IPS DF 4.7 (cell line): ENCODE measurements around the gene DHRS7B.
"Not testable (repeated sequence)": the region's sequence is repeated elsewhere in the genome, so short reads cannot be mapped to it uniquely, and the experiment has no call there.

Experiments used
- DNase-seq: peaks from one replicate; pipeline ENCODE4 v3.0.0-alpha.2; 2013; ENCODE audit warnings: low spot score; ENCODE audit errors: extremely low read depth

Gene DHRS7B

GRCh38 chr17:21177401-21177800 lies 50.6 kb downstream of the DHRS7B start:
- no peak for DNase-seq

GRCh38 chr17:21177854-21178600 lies 51.3 kb downstream of the DHRS7B start:
- no peak for DNase-seq

- DNase-seq: no peak
Observed at GRCh38 chr17:21183468-21183867, 56.7 kb downstream of the DHRS7B start.

GRCh38 chr17:21184570-21184969 lies 57.8 kb downstream of the DHRS7B start:
- DNase-seq: no peak

GRCh38 chr17:21185061-21185460 lies 58.3 kb downstream of the DHRS7B start:
- no peak for DNase-seq

- DNase-seq: no peak
Observed at GRCh38 chr17:21186399-21187187, 59.8 kb downstream of the DHRS7B start.

GRCh38 chr17:21189361-21189760 lies 62.6 kb downstream of the DHRS7B start:
- DNase-seq: no peak

- DNase-seq: no peak
Observed at GRCh38 chr17:21190078-21190477, 63.3 kb downstream of the DHRS7B start.

GRCh38 chr17:21191698-21192097 lies 64.9 kb downstream of the DHRS7B start:
- no peak for DNase-seq

GRCh38 chr17:21192414-21192813 lies 65.7 kb downstream of the DHRS7B start:
- not testable (repeated sequence) for DNase-seq

- no peak for DNase-seq
Observed at GRCh38 chr17:21193031-21193430, 66.3 kb downstream of the DHRS7B start.

- no peak for DNase-seq
Observed at GRCh38 chr17:21194226-21194625, 67.5 kb downstream of the DHRS7B start.

GRCh38 chr17:21194703-21195102 lies 67.9 kb downstream of the DHRS7B start:
- no peak for DNase-seq

- DNase-seq: no peak
Observed at GRCh38 chr17:21196126-21196525, 69.4 kb downstream of the DHRS7B start.

- no peak for DNase-seq
Observed at GRCh38 chr17:21198411-21198810, 71.6 kb downstream of the DHRS7B start.

GRCh38 chr17:21199311-21199710 lies 72.5 kb downstream of the DHRS7B start:
- DNase-seq: no peak

GRCh38 chr17:21199856-21200255 lies 73.1 kb downstream of the DHRS7B start:
- DNase-seq: no peak

GRCh38 chr17:21200590-21201297 lies 74.0 kb downstream of the DHRS7B start:
- no peak for DNase-seq

GRCh38 chr17:21201298-21201595 lies 74.5 kb downstream of the DHRS7B start:
- DNase-seq: no peak

- DNase-seq: no peak
Observed at GRCh38 chr17:21201874-21202273, 75.1 kb downstream of the DHRS7B start.

GRCh38 chr17:21202512-21202911 lies 75.7 kb downstream of the DHRS7B start:
- DNase-seq: no peak

GRCh38 chr17:21204935-21205334 lies 78.2 kb downstream of the DHRS7B start:
- DNase-seq: no peak
